Measurements from ENCODE around the gene FKBP4. TPM values are rescaled to one million over a fixed set of nuclear protein-coding genes. Genes with fewer than 3 reads are reported as not detected.

FKBP4 gene
- total and polyA plus RNA-seq, 2 donors (not counting 3 experiments of a cell fraction or from before 2014, with no cell fraction given) = 31.0 to 85.6 TPM

- dilution Hi-C loops (cut with MboI; ENCODE audit: extremely low pct_ligation_motif_present, low sequenced_read_pairs) = no loop called here
- ChIA-PET CTCF (interaction anchor here (1.3 kb wide), 1 partner anchor 22 kb away, joined by 3 read pairs; no protein-coding TSS in a partner anchor), POLR2A (no interaction called here)
- no peak overlapping the region for H3K4me3 ChIP-seq (replicated peaks in 1 of 3; ENCODE audit: insufficient read depth in 1 of 3, low read depth in 1 of 3, low read length in 3 of 3)
- no peak overlapping the region for H3K27ac ChIP-seq (ENCODE audit: insufficient read depth, low read depth, low read length)
- intact Hi-C loops (cut with micrococcal nuclease) = no loop called here
- no peaks in the 10 kb centered on the region for H4K20me1 ChIP-seq (replicated peaks; ENCODE audit: control insufficient read depth, extremely low read depth, insufficient read depth, low read length)
- no peaks in the 10 kb centered on the region for H3K9me3 ChIP-seq (replicated peaks; ENCODE audit: control insufficient read depth, insufficient read depth, low read length)
- DNase-seq (ENCODE audit: low read depth, low spot score) (no peak), FAIRE-seq (no peak)
- H3K36me3 ChIP-seq (ENCODE audit: control insufficient read depth in 2 of 2, extremely low read depth in 1 of 2, insufficient read depth in 2 of 2, low read length in 2 of 2) = peaks cover 12 to 15% of the 10 kb centered on the region in 2 experiments
- H2AFZ ChIP-seq (ENCODE audit: low read depth, low read length) = no peak overlapping the region
- BruUV-seq (replicated peaks) = no TSS peak
- no peaks in the 10 kb centered on the region for H3K9me1 ChIP-seq (replicated peaks; ENCODE audit: control insufficient read depth, extremely low read depth, insufficient read depth, low read length)
- no peak for TF ChIP-seq JUN (IDR thresholded peaks at IDR 0.05; ENCODE audit: borderline replicate concordance, insufficient read depth, insufficient read length, low read depth)
- no peak for TF ChIP-seq POLR2A (IDR thresholded peaks at IDR 0.05; ENCODE audit: low read depth, low read length)
- TF ChIP-seq FOS (IDR thresholded peaks at IDR 0.05; ENCODE audit: borderline replicate concordance, insufficient read depth, low read length) = no peak
- H3K27me3 ChIP-seq (ENCODE audit: control insufficient read depth in 2 of 2, insufficient read depth in 2 of 2, low read length in 2 of 2) = no peaks in the 10 kb centered on the region
- H3K4me2 ChIP-seq (ENCODE audit: insufficient read depth, low read length) = no peak overlapping the region
- no peak overlapping the region for H3K9ac ChIP-seq (replicated peaks; ENCODE audit: extremely low read depth, insufficient read depth, low read length)
- H3K79me2 ChIP-seq (ENCODE audit: control insufficient read depth, insufficient read depth, low read length) = no peaks in the 10 kb centered on the region
- H3K4me1 ChIP-seq (ENCODE audit: control insufficient read depth, extremely low read depth, insufficient read depth, low read length) = peaks cover 6% of the 10 kb centered on the region
Measured at GRCh38 chr12:2806700-2807099, 11.9 kb downstream of the FKBP4 start.

DNA sequence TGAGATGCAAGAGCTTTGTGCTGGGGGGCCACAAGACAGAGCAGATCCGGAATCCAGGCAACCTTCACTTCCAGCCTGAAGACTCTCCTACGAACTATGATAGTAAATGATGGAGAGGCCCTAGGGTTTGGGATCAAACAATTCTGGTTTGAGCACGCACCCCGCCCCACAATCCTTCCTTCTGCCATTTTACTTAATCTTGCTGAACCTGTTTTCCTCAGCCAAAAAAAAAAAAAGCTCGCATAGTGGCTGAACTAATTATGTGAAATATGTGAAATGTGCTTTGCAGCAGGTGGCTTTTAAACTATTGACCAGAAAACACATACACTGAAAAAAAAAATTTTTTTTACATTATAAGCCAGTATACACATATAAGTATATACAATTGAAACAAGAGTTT, 17.0 kb downstream of the FKBP4 start:
- Histone ChIP-seq H3K9me1 (replicated peaks; ENCODE audit: control insufficient read depth, extremely low read depth, insufficient read depth, low read length) (no peaks in the 10 kb centered on the region), H3K79me2 (ENCODE audit: control insufficient read depth, insufficient read depth, low read length) (peaks cover 12% of the 10 kb centered on the region), H3K36me3 (ENCODE audit: control insufficient read depth in 2 of 2, extremely low read depth in 1 of 2, insufficient read depth in 2 of 2, low read length in 2 of 2) (no peaks in the 10 kb centered on the region), H4K20me1 (replicated peaks; ENCODE audit: control insufficient read depth, extremely low read depth, insufficient read depth, low read length) (no peaks in the 10 kb centered on the region), H3K4me3 (replicated peaks in 1 of 3; ENCODE audit: insufficient read depth in 1 of 3, low read depth in 1 of 3, low read length in 3 of 3) (peak overlapping the region in 1 of 3 experiments; percentile 94), H3K4me2 (ENCODE audit: insufficient read depth, low read length) (peak overlapping the region; percentile 73), H3K9ac (replicated peaks; ENCODE audit: extremely low read depth, insufficient read depth, low read length) (no peak overlapping the region), H3K9me3 (replicated peaks; ENCODE audit: control insufficient read depth, insufficient read depth, low read length) (no peaks in the 10 kb centered on the region), H2AFZ (ENCODE audit: low read depth, low read length) (no peak overlapping the region), H3K27me3 (ENCODE audit: control insufficient read depth in 2 of 2, insufficient read depth in 2 of 2, low read length in 2 of 2) (no peaks in the 10 kb centered on the region), H3K27ac (ENCODE audit: insufficient read depth, low read depth, low read length) (no peak overlapping the region), H3K4me1 (ENCODE audit: control insufficient read depth, extremely low read depth, insufficient read depth, low read length) (peaks cover 6% of the 10 kb centered on the region)
- BruUV-seq (replicated peaks) = no TSS peak
- DNase-seq (ENCODE audit: low read depth, low spot score) (no peak), FAIRE-seq (no peak)
- ChIA-PET POLR2A (no interaction called here), CTCF (interaction anchor here (3.1 kb wide), 1 partner anchor 72 kb away, joined by 17 read pairs; no protein-coding TSS in a partner anchor)
- intact Hi-C loops (cut with micrococcal nuclease) = loop anchor here (1.0 to 2.0 kb wide), 3 partner anchors 16 to 71 kb away; no protein-coding TSS in a partner anchor
- dilution Hi-C loops (cut with MboI; ENCODE audit: extremely low pct_ligation_motif_present, low sequenced_read_pairs) = no loop called here
- no peak for TF ChIP-seq POLR2A (IDR thresholded peaks at IDR 0.05; ENCODE audit: low read depth, low read length)
- no peak for TF ChIP-seq EZH2 (IDR thresholded peaks at IDR 0.05; ENCODE audit: borderline replicate concordance, low read depth, low read length, severe bottlenecking)
- TF ChIP-seq JUN (IDR thresholded peaks at IDR 0.05; ENCODE audit: borderline replicate concordance, insufficient read depth, insufficient read length, low read depth) = no peak
- no peak for TF ChIP-seq MYC (IDR thresholded peaks at IDR 0.05; ENCODE audit: low read depth, low read length)
